Measurements from ENCODE around the gene FBXW10.
"Not testable (repeated sequence)": the region's sequence is repeated elsewhere in the genome, so short reads cannot be mapped to it uniquely, and the experiment has no call there.

FBXW10 gene

DNA sequence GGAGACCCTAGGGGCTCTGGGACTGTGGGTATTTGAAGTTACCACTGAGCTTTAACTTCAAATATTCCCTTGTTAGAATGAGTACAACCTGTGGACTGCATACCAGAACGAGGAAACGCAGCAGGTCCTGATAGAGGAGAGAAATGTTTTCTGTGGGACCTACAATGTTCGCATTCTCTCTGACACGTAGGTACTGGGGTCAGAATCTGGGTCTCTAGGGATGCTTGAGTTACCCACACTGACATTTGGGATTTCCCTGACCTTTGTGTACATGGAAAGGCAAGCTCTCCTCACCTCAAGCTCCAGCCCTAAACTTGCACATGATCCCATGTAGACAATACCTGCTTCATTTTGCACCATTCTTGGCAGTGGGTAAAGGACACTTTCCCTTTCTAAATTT is 12.1 kb downstream of the FBXW10 start:
- not testable (repeated sequence) for DNase-seq

DNA sequence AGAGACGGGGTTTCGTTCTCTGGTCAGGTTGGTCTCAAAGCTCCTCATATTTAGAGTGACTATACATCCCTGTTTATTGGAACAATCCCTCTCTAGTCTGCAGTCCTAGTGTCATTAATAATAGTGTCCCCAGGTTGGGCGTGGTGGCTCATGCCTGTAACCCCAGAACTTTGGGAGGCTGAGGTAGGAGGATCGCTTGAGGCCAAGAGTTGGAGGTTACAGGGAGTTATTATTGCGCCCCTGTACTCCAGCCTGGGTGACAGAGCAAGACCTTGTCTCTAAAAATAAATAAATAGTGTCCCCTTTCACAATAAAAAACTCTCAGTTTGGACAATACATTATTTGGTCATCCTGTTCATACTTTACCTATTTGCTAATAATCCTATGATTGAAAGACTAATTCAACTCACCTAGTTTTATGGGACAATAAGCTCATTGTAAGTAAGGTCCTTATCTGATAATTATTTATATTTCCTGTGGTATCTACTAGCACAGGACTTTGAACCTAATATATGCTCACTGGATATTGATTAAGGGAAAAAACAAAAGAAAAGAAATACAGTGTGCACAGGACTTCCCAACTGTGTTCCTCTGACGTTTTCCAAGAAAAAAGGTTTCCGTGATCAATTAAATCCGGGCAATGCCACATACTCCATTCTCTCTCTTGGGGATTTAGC is 13.7 kb downstream of the FBXW10 start:
- DNase-seq = not testable (repeated sequence)

DNA sequence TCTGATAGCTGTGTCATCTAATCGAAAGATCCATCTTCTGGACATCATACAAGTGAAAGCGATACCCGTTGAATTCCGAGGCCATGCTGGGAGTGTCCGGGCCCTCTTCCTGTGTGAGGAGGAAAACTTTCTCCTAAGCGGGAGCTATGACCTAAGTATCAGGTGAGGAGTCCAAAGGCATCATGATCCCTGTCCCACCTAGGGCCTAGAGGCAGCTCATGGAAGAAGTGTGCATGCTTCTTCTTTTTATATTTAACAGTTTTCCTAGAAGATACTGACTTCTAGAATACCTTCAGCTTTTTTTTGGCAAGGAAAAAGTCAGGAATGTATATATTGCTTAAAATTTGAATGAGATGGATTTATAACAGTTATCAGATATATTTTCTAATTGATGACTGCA is 14.5 kb downstream of the FBXW10 start:
- DNase-seq = not testable (repeated sequence)

DNA sequence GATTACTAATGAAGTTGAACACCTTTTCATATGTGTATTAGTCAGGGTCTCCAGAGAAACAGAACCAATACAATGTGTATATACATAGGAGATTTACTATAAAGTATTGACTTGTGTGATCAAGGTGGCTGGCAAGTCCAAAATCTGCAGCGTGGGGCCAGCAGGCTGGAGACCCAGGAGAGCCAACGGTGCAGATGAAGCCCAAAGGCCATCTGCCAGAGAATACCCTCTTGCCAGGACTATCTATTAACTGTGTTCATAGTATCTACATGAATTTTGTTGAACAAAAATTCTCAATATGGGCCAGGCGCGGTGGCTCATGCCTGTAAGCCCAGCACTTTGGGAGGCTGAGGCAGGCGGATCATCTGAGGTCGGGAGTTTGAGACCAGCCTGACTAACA is 16.4 kb downstream of the FBXW10 start:
- peak; percentile 41 for DNase-seq

DNA sequence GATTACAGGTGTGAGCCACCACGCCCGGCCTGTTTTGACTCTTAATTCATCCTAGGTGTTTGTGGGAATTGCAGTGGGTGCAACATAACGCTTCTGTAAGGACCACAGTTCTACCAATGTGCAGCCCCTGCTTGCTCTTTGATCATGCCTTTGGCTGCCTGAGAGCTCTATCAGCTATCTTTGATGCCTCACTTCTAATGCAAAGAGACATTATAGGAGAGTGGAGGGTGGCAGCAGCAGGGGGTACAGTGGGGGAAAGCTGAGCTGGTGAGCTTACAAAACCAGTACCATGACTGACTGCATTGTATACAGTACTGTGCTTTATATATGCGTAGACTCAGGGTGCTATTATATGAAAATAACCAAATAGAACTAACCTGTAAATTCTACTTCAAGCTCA is 26.7 kb downstream of the FBXW10 start:
- DNase-seq = not testable (repeated sequence)

DNA sequence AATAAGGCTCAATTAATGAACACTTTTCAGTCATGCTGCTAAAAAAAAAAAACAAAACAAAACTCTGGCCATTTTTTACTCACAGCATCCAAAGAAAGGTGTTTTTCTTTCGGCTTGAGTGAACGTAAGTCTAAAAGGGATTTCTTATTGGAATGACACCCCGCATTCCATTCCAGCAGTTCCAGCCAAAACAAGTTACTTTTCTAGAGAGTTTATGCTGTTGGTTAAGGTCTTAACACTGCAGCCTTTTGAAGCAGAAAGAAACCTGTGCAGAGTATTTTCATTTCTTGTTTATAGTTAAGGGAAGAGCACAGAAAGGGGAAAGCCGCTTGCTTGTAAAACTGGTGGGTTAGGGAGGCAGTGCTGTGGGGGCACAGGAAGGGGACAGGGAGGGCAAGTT is 27.2 kb downstream of the FBXW10 start:
- not testable (repeated sequence) for DNase-seq

DNA sequence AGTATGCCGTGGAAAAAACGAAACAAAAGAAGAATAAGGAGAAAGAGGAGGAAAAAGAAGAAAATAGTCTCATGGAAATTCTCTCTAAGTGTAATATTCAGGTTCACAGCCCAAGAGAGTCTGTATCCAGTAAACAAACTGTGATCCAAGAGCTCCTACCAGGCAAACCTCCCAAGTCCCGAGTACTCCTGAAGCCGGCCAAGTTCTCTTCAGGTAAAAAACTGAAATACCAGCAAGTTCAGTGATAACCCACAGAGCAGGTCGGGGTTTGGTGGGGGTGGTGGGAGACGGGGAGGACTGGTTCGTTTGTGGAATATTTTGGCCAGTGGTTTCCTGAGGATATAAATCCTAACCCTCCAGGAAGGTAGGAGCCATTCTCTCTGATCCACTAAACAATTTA is 28.6 kb downstream of the FBXW10 start:
- DNase-seq = no peak

DNA sequence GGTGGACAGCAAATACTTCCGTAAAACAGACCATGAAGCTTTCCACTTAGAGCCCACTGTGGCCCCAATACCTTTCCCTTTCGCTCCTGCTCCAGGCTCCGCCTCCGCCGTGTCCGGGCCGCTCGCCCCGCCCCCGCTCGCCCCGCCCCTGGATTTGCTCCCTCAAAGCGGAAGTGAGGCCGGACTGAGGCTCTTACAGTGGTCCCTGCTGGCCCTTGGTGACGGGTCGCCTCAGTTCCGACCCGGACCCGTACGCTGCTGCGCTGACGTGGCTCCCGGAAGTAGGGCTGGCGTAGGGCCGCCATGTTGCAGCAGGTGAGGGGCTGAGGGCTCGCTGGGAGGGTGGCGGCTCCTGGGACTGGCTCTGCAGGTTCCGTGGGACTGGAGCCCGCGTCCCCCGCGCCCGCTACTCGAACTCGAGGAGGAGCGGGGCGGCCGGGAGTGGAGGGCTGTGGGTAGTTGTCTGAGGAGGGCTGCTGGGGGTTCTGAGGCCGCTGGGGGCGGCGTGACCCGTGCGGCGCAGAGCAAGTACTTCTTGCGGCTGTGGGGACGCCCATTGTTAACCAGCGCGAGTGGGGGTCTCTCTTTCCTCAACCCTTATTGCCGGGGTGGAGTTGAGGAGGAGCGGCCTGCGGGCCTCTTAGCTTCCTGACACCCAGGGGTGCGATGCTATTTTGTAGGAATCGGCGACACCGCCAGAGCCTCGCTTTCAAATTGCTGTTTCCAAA is 37.3 kb downstream of the FBXW10 start, which contains the start of gene TVP23B:
TVP23B (plus strand) TSS at position 193 of the 728 bp plus-strand sequence; CDS start at position 304, 111 bp downstream.
- peak; percentile 99 for DNase-seq

DNA sequence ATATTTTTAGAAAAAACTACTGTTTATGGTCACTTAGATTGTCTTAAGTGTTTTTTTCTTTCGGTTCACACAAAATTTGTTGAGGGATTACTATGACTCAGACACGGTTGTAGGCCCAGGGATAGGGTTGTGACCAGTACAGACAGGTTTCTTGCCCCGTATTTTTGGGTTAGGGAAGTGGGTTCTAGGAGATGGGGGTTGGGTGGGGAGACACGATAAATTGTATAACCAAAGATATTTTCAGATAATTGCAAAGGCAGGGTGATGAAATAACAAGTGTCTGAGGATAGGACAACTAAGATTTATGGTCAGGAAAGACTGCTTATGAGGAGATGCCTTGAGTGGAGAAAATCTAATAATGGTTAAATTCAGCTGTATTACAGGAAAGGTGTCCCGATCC is 38.0 kb downstream of the FBXW10 start:
- DNase-seq = not testable (repeated sequence)

DNA sequence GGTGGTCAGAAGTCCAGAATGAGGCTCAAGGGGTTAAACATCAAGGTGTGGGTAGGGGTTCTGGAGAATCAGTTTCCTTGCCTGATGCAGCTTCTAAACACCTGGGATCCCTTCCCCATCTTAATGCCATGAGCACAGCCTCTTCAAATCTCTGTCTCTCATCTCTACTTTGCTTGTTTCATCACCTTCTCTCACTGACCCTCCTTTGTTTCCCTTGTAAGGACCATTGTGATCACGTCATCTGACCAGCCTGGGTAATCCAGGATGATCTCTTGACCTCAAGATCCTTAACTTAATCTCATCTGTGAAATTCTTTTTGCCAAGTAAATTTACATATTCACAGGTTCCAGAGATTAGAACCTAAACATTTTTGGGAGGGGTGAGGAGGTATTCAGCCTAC is 42.1 kb downstream of the FBXW10 start:
- peak; percentile 68 for DNase-seq

DNA sequence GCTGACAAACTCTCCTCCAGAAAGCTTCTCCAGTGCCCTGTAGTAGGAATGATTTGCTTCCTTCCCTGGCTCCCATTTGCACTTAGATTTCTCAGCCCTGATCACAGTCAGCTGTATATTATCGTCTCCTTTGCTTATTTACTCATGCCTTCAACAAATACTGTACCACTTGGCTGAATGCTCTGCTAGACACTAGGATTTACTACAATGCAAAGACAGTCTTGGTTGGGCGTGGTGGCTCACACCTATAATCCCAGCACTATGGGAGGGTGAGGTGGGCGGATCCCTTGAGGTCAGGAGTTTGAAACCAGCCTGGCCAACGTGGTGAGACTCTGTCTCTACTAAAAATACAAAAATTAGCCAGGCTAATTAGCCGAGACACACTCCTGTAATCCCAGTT is 43.0 kb downstream of the FBXW10 start:
- DNase-seq = not testable (repeated sequence)

DNA sequence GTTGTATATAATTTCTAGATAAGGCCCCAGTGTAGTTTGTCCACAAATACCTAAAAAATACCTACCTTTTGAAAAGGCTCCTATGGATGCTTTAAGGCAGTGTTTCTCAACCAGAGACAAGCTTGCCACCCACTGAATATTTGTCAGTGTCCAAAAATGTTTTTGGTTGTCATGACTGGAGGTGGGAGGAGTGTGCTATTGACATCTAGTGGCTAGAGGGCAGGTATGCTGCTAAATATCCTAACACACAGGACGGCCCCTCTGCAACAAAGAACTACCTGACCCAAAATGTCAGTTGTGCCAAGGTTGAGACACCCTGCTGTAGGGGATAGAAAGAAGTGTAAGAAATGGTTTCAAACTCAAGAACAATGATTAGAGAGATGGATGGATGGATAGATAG is 47.5 kb downstream of the FBXW10 start:
- not testable (repeated sequence) for DNase-seq

DNA sequence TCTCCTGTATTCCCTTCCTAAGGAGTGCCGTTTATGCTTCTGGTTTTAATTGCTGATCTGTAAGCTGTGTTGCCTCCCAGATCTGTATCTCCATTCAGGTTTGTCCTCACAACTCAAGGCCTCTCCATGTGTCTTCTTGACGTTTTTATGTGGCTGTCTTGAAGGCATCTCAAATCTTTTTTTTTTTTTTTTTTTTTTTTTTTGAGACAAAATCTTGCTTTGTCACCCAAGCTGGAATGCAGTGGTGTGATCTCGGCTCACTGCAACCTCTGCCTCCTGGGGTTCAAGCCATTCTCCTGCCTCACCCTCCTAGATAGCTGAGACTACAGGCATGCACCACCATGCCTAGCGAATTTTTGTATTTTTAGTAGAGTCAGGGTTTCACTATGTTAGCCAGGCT is 51.0 kb downstream of the FBXW10 start:
- peak; percentile 82 for DNase-seq

DNA sequence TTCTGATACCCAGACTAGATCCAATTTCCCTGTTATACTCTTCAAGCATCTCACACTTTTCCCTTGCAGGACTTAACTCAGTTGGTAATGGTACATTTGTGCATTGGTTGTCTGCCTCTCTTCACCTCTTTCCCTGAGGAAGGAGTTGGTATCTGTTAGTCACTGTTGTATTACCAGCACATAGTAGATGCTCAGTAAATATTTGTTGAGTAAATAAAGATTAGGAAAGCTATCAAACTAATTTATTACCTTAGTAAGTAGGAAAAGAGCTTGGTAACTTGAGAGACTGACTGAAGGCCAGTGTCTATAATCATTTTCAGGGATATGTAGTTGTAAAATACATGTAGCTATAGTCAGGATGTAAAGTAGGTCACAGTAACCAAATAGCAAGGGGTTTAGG is 53.0 kb downstream of the FBXW10 start:
- not testable (repeated sequence) for DNase-seq

DNA sequence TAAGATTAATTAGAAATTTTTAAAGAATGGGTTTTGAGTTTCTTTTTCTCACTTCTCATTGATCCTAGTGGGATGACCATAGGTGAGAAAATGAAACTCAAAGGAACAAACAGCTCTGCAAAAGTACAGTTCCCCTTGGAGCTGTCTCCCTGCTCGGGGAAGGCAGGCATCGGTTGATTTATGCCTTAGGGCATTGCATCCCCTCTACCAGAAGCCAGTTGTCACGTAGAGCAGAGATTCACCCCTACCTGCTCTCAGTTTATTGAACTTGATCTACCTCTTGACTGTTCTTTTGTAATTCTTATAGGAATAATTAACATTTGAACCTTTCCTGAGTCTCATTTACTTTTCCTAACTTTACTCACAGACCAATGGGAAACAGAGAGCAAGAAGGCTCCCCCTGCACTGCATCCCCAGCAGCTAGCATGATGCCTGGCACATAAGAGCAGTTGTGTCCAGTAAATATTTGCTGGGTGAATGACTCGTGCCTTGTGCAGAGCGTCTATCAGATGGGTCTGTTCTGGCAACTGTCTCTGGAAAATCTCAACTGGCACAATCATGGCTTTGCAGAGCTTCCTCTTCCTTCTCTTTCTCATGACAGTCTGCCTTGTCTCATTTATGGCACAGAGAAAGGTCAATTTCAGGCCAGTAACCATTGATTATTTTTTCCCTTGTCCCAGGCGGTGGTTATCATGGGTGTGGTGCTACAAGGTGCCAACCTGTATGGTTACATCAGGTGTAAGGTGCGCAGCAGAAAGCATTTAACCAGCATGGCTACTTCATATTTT is 59.8 kb downstream of the FBXW10 start:
- peak; percentile 66 for DNase-seq

DNA sequence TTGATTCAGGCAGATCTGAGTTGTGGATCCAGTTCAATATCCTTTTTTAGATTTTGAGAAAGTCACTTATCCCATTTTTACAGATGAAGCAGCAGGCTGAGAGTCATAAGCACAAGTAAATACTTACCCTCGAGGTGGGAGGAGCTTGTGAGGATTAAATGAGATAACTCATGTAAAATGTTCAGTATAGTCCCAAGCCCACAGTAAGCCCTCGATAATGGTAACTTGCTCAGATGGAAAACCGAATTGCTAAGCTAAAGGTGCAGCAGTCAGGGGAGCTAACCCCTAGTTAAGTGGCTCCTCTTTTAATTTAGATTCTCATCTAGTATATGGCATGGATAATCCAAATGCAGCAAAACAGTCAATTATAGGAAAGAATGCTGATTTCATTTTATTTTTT is 72.1 kb downstream of the FBXW10 start:
- not testable (repeated sequence) for DNase-seq

DNA sequence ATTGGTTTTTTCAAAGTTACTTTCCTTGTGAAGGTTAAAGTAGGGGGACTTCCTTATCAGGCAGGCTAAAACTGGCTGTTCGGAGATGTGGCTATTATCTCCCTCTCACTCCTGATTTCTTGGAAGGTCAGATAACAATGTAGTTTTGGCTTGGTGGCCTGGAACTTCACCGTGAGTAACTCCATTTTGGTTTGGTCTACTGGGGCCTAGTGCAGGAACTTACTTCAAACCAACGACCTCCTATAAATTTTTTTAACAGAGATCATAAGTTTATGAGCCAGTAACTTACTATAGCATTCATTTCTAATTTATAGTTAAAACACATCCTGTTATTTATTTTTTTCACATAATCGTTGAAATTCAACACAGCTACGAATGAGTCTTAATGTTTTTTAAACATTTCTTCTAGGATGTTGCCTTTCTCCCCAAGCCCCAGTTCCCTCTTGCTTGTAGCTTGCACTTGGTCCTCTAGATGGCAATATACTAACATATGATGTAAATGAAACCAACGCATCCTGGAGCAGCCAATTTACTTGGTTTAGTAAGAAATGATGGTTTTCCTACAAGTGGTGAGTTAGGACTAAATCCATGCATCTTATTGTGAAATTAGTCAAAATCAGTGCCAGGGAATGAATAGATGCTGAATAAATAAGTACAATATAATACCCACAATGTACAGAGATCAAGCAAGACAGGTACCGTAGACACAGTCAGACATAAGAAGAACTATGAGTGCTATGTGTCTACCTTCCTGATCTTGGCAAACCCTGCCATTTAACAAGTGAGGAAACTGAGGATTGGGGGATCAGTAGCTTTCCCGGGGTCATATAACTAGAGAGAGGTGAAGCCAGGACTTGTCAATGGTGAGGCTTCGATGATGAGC is 72.9 kb downstream of the FBXW10 start:
- DNase-seq = peak; percentile 75

DNA sequence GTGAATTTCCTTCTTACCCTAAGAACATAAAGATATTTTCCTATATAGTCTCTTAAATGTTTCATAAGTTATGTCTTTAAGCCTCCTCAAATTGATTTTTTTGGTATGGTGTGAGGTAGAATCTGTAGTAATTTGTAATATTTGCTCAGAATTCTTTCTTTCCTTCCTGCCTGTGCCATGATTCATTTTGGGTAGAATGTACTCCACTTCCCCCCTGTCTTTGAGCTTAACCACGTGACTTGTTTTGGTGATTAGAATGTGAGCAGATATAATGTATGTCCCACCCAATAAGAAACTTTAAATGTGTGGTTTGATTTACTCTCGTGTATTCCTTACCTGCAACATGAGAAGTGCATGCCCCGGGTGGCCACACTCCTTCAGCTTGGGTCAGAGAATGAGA is 77.6 kb downstream of the FBXW10 start:
- not testable (repeated sequence) for DNase-seq

DNA sequence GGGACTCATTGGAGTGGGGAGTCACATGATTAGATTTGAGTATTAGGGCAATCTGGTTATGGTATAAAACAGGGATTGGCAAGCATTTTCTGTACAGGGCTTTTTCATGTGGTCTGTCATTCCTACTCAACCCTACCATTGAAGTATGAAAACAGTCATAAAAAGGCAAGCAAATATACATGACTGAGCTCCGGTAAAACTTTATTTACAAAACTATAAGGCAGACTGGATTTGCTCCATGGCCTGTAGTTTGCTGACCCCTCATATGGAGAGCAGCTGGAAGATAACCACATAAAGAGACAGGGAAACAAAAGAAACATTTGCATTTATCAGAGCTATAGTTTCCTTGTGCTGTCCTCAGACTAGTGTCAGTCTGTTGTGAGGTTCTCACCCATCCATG is 83.8 kb downstream of the FBXW10 start:
- DNase-seq = not testable (repeated sequence)

All from islet precursor cell (in vitro differentiated cells).